HG03045 (cell line): ENCODE results near the gene RNF5.
"Not testable (repeated sequence)": the region's sequence is repeated elsewhere in the genome, so short reads cannot be mapped to it uniquely, and the experiment has no call there.

Source experiments
- ATAC-seq: cut with Tn5 transposase; IDR thresholded peaks from one replicate; pipeline ENCODE4 v1.9.1; 2021; ENCODE audit warnings: mild to moderate bottlenecking, moderate library complexity; ENCODE audit not compliant: unreplicated experiment

Gene RNF5

GRCh38 chr6:32188381-32189068 is 10.3 kb downstream of the RNF5 start:
- no peak for ATAC-seq

- ATAC-seq, result no peak
Observed at GRCh38 chr6:32189069-32189741, 11.0 kb downstream of the RNF5 start.

- ATAC-seq, result no peak
Observed at GRCh38 chr6:32189742-32190053, 11.5 kb downstream of the RNF5 start.

- peak; percentile 49 for ATAC-seq
Observed at GRCh38 chr6:32190054-32190851, 12.0 kb downstream of the RNF5 start, which contains the start of gene PBX2. PBX2 (minus strand) TSS chr6:32190202; CDS start chr6:32189915, 287 bp downstream.

GRCh38 chr6:32190911-32191677 is 12.9 kb downstream of the RNF5 start:
- ATAC-seq, result no peak

- no peak for ATAC-seq
Observed at GRCh38 chr6:32191696-32192607, 13.7 kb downstream of the RNF5 start.

GRCh38 chr6:32192608-32193039 is 14.4 kb downstream of the RNF5 start, which contains the start of gene GPSM3:
GPSM3 (minus strand) TSS chr6:32192643; CDS start chr6:32192513, 130 bp downstream.
- no peak for ATAC-seq

GRCh38 chr6:32193096-32193495 is 14.9 kb downstream of the RNF5 start:
- ATAC-seq, result not testable (repeated sequence)

GRCh38 chr6:32194388-32194787 is 16.2 kb downstream of the RNF5 start:
- ATAC-seq, result no peak

- ATAC-seq, result peak; percentile 78
Observed at GRCh38 chr6:32194825-32195651, 16.8 kb downstream of the RNF5 start.

- no peak for ATAC-seq
Observed at GRCh38 chr6:32195652-32195901, 17.4 kb downstream of the RNF5 start.

- ATAC-seq, result peak; percentile 76
Observed at GRCh38 chr6:32195902-32196681, 17.9 kb downstream of the RNF5 start.

GRCh38 chr6:32196682-32197616 is 18.7 kb downstream of the RNF5 start:
- ATAC-seq, result no peak

GRCh38 chr6:32198345-32198696 is 20.1 kb downstream of the RNF5 start:
- ATAC-seq, result no peak

- no peak for ATAC-seq
Observed at GRCh38 chr6:32198866-32199265, 20.7 kb downstream of the RNF5 start.

GRCh38 chr6:32200711-32201475 is 22.7 kb downstream of the RNF5 start:
- no peak for ATAC-seq

- no peak for ATAC-seq
Observed at GRCh38 chr6:32202186-32202585, 24.0 kb downstream of the RNF5 start.
